ENCODE data around the gene MICAL3.
"Not testable (repeated sequence)": the region's sequence is repeated elsewhere in the genome, so short reads cannot be mapped to it uniquely, and the experiment has no call there.

Gene MICAL3

GRCh38 chr22:18024276-18024939 lies at the start of gene MICAL3:
Gene MICAL3 (minus strand): TSS chr22:18024561. CDS start chr22:17906812, 117,749 bp downstream.
- DNase-seq = peak; percentile 66

GRCh38 chr22:18073927-18074326 lies 49.6 kb upstream of the MICAL3 start:
- not testable (repeated sequence) for DNase-seq

GRCh38 chr22:18073467-18073866 lies 49.1 kb upstream of the MICAL3 start:
- DNase-seq = no peak

GRCh38 chr22:18071968-18072310 lies 47.6 kb upstream of the MICAL3 start:
- DNase-seq = no peak

- DNase-seq = not testable (repeated sequence)
Observed at GRCh38 chr22:18071307-18071967, 47.1 kb upstream of the MICAL3 start.

- no peak for DNase-seq
Observed at GRCh38 chr22:18070556-18071306, 46.4 kb upstream of the MICAL3 start.

GRCh38 chr22:18070041-18070440 lies 45.7 kb upstream of the MICAL3 start:
- no peak for DNase-seq

- no peak for DNase-seq
Observed at GRCh38 chr22:18069041-18069440, 44.7 kb upstream of the MICAL3 start.

- no peak for DNase-seq
Observed at GRCh38 chr22:18068381-18068988, 44.1 kb upstream of the MICAL3 start.

- no peak for DNase-seq
Observed at GRCh38 chr22:18067548-18068341, 43.4 kb upstream of the MICAL3 start.

GRCh38 chr22:18067121-18067520 lies 42.8 kb upstream of the MICAL3 start:
- no peak for DNase-seq

GRCh38 chr22:18066181-18066859 lies 42.0 kb upstream of the MICAL3 start:
- DNase-seq = no peak

GRCh38 chr22:18065256-18065655 lies 40.9 kb upstream of the MICAL3 start:
- no peak for DNase-seq

GRCh38 chr22:18064636-18065035 lies 40.3 kb upstream of the MICAL3 start:
- no peak for DNase-seq

GRCh38 chr22:18063715-18064114 lies 39.4 kb upstream of the MICAL3 start:
- DNase-seq = not testable (repeated sequence)

GRCh38 chr22:18063306-18063705 lies 38.9 kb upstream of the MICAL3 start:
- no peak for DNase-seq

GRCh38 chr22:18062421-18062820 lies 38.1 kb upstream of the MICAL3 start:
- DNase-seq = no peak

GRCh38 chr22:18060646-18061620 lies 36.6 kb upstream of the MICAL3 start:
- DNase-seq = no peak

- DNase-seq = no peak
Observed at GRCh38 chr22:18059991-18060390, 35.6 kb upstream of the MICAL3 start.

- no peak for DNase-seq
Observed at GRCh38 chr22:18059473-18059872, 35.1 kb upstream of the MICAL3 start.

GRCh38 chr22:18059094-18059417 lies 34.7 kb upstream of the MICAL3 start:
- DNase-seq = no peak
